ENCODE results near the gene IL34. TPM values are rescaled to one million over a fixed set of nuclear protein-coding genes. Genes with fewer than 3 reads are reported as not detected.

IL34 gene
- polyA plus RNA-seq, 1 donor from 2014 or later: 3.0 TPM

DNA sequence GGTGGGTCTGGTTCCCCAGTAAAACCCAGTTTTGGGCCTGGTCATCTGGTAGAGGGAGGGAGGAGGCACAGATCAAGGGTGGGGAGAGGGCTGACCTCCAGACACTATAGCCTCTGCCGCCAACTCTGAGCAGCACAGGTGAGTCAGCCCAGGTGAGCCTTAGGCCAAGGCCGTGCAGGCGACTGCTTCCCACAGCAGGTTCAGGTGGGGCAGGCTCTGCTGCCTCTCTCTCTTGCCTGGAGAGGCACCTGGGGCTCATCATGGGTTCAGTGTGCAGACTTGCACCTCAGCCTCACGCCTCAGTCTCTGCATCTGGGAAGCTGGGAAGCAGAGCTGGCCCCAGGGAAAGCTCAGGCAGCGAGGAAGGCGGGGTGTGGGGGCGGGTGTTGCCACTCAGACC, 37.8 kb upstream of the IL34 start:
- Histone ChIP-seq H3F3A (ENCODE audit: insufficient read depth, low read length, poor library complexity, severe bottlenecking) (no peaks in the 10 kb centered on the region), H3K36me3 (ENCODE audit: insufficient read depth, low read length) (no peaks in the 10 kb centered on the region), H3K27ac (ENCODE audit: low read length) (no peak overlapping the region), H3K4me3 (ENCODE audit: low read length) (no peak overlapping the region), H4K20me1 (ENCODE audit: insufficient read depth) (no peaks in the 10 kb centered on the region), H3K9ac (ENCODE audit: low read length) (no peak overlapping the region), H3K79me2 (replicated peaks; ENCODE audit: insufficient read depth, low read length) (no peaks in the 10 kb centered on the region), H3K9me3 (ENCODE audit: low read length) (no peaks in the 10 kb centered on the region), H3K9me2 (ENCODE audit: insufficient read depth, low read length) (no peaks in the 10 kb centered on the region), H3K27me3 (ENCODE audit: insufficient read depth, low read depth, low read length) (no peaks in the 10 kb centered on the region), H2AFZ (ENCODE audit: low read depth, low read length) (no peak overlapping the region), H3K4me2 (ENCODE audit: low read length) (no peak overlapping the region)
- TF ChIP-seq TAF1 (IDR thresholded peaks at IDR 0.05; ENCODE audit: low read depth) (no peak), SMC3 (conservative IDR thresholded peaks at IDR 0.05; ENCODE audit: poor library complexity) (no peak), POLR2AphosphoS5 (IDR thresholded peaks at IDR 0.05) (no peak), EZH2 (IDR thresholded peaks at IDR 0.05; ENCODE audit: borderline replicate concordance, insufficient read depth, low read length, poor library complexity, severe bottlenecking) (no peak)

DNA sequence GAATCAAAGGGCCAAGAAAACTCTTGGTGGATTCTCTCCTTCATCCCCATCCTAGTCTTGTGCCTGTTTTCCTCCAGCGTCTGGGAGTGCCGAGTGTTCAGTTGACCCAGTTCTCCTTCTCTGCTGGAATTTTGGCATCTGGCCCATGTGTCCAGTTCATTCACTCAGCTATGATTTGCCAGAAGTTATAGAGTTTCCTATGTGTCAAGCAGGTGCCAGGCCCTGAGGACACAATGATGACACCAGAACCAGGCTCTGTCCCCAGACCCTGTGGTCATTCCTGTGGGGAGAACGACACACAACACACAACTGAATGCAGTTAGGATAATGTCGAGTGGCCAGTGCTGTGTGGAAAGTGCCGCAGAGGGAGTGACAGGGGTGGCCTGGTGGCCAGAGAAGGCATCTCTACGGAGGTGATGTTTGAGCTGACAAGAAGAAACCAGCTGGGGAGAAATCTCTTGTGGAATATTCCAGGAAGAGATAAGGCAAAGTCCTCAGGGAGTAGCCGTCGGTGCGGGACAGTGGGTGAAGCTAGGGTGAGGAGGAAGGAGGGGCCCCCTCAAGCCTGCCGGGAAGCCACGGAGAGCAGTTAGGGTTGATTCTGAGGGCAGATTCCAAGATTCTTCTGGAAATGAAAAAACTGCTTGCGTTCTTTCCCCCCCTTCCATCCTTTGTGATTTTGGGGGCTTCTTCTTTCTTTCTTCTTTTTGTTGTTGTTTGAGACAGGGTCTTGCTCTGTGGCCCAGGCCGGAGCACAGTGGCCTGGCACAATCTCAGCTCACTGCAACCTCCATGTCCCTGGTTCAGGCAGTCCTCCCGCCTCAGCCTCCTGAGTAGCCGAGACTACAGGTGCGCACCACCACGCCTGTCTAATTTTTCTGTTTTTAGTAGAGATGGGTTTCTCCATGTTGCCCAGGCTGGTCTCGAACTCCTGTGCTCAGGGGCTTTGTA, 35.8 kb upstream of the IL34 start:
- H3K79me2 ChIP-seq (replicated peaks; ENCODE audit: insufficient read depth, low read length): no peaks in the 10 kb centered on the region
- H3K4me2 ChIP-seq (ENCODE audit: low read length): no peak overlapping the region
- no peak overlapping the region for H3K9ac ChIP-seq (ENCODE audit: low read length)
- H3K4me3 ChIP-seq (ENCODE audit: low read length): no peak overlapping the region
- no peaks in the 10 kb centered on the region for H4K20me1 ChIP-seq (ENCODE audit: insufficient read depth)
- H3K9me3 ChIP-seq (ENCODE audit: low read length): no peaks in the 10 kb centered on the region
- H3K9me2 ChIP-seq (ENCODE audit: insufficient read depth, low read length): no peaks in the 10 kb centered on the region
- no peaks in the 10 kb centered on the region for H3F3A ChIP-seq (ENCODE audit: insufficient read depth, low read length, poor library complexity, severe bottlenecking)
- H3K27ac ChIP-seq (ENCODE audit: low read length): no peak overlapping the region
- no peak overlapping the region for H2AFZ ChIP-seq (ENCODE audit: low read depth, low read length)
- no peaks in the 10 kb centered on the region for H3K27me3 ChIP-seq (ENCODE audit: insufficient read depth, low read depth, low read length)
- H3K36me3 ChIP-seq (ENCODE audit: insufficient read depth, low read length): no peaks in the 10 kb centered on the region
- TF ChIP-seq, protein P1, sequence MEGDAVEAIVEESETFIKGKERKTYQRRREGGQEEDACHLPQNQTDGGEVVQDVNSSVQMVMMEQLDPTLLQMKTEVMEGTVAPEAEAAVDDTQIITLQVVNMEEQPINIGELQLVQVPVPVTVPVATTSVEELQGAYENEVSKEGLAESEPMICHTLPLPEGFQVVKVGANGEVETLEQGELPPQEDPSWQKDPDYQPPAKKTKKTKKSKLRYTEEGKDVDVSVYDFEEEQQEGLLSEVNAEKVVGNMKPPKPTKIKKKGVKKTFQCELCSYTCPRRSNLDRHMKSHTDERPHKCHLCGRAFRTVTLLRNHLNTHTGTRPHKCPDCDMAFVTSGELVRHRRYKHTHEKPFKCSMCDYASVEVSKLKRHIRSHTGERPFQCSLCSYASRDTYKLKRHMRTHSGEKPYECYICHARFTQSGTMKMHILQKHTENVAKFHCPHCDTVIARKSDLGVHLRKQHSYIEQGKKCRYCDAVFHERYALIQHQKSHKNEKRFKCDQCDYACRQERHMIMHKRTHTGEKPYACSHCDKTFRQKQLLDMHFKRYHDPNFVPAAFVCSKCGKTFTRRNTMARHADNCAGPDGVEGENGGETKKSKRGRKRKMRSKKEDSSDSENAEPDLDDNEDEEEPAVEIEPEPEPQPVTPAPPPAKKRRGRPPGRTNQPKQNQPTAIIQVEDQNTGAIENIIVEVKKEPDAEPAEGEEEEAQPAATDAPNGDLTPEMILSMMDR (IDR thresholded peaks at IDR 0.05; ENCODE audit: poor library complexity, severe bottlenecking): no peak
- TF ChIP-seq MXI1 (conservative IDR thresholded peaks at IDR 0.05; ENCODE audit: poor library complexity, severe bottlenecking) (no peak), POLR2AphosphoS5 (IDR thresholded peaks at IDR 0.05) (no peak), RAD21 (conservative IDR thresholded peaks at IDR 0.05) (no peak), EZH2 (IDR thresholded peaks at IDR 0.05; ENCODE audit: borderline replicate concordance, insufficient read depth, low read length, poor library complexity, severe bottlenecking) (no peak), SMC3 (conservative IDR thresholded peaks at IDR 0.05; ENCODE audit: poor library complexity) (no peak), EP300 (conservative IDR thresholded peaks at IDR 0.05; ENCODE audit: poor library complexity, severe bottlenecking) (no peak), TAF1 (IDR thresholded peaks at IDR 0.05; ENCODE audit: low read depth) (no peak)
- TF ChIP-seq, protein P2, sequence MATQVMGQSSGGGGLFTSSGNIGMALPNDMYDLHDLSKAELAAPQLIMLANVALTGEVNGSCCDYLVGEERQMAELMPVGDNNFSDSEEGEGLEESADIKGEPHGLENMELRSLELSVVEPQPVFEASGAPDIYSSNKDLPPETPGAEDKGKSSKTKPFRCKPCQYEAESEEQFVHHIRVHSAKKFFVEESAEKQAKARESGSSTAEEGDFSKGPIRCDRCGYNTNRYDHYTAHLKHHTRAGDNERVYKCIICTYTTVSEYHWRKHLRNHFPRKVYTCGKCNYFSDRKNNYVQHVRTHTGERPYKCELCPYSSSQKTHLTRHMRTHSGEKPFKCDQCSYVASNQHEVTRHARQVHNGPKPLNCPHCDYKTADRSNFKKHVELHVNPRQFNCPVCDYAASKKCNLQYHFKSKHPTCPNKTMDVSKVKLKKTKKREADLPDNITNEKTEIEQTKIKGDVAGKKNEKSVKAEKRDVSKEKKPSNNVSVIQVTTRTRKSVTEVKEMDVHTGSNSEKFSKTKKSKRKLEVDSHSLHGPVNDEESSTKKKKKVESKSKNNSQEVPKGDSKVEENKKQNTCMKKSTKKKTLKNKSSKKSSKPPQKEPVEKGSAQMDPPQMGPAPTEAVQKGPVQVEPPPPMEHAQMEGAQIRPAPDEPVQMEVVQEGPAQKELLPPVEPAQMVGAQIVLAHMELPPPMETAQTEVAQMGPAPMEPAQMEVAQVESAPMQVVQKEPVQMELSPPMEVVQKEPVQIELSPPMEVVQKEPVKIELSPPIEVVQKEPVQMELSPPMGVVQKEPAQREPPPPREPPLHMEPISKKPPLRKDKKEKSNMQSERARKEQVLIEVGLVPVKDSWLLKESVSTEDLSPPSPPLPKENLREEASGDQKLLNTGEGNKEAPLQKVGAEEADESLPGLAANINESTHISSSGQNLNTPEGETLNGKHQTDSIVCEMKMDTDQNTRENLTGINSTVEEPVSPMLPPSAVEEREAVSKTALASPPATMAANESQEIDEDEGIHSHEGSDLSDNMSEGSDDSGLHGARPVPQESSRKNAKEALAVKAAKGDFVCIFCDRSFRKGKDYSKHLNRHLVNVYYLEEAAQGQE (IDR thresholded peaks at IDR 0.05; ENCODE audit: borderline replicate concordance): no peak

Measured in neural cell (in vitro differentiated cells).